Stimulated activated CD8-positive, alpha-beta memory T cell treated with anti-CD3 and anti-CD28 coated beads, Interleukin-12 subunit alpha, Interleukin-12 subunit beta, amount 100 ng/mL, for 24 hours (primary cell): ENCODE results near the gene VGLL4.

Experiments used
- DNase-seq: peaks from one replicate; pipeline ENCODE4 v3.0.0-alpha.2; 2020; ENCODE audit errors: extremely low read depth

VGLL4 gene

DNA sequence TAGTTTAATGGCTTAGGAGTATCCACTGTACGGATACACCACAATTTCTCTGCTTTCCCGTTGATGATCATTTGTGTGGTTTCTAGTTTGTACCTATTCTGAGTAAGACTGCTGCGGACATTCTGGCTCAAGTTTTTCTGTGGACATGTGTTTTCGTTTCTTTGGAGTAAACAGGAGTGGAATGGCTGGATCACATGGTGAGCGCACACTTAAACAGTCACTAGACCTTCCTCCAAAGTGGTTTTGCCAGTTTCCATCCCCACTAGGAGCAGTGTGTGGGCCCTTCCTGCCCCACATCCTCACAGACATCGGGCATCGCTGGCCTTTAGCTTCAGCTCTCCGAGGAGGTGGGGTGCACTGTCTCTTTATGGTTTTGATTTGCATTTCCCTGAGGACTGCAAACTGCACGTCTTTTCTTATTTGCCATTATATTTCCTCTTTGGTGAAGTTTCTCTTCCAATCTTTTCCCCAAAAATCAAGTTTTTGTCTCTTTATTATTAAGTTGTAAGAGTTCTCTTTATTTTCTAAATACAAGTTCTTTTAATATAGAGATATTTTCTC, 94.1 kb downstream of the VGLL4 start:
- no peak for DNase-seq

DNA sequence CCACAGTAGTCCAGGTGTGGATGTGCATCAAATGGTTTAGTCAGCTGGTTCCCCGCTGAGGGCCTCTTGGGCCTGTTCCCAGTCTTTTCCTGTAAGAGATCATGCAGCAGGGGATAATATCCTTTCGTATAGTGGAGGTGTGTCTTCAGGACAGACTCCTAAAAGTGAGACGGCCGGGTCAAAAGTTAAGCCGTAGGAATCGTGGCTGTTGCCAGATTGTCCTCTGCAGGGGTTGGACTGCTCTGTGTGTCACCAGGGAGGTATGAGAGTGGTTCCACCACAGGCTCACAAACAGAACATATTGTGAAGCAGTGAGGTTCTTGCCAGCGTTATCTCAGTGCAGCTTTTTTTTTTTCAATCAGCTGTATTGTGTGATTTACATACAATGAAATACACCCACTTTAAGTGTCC, 95.0 kb downstream of the VGLL4 start:
- DNase-seq, result no peak

DNA sequence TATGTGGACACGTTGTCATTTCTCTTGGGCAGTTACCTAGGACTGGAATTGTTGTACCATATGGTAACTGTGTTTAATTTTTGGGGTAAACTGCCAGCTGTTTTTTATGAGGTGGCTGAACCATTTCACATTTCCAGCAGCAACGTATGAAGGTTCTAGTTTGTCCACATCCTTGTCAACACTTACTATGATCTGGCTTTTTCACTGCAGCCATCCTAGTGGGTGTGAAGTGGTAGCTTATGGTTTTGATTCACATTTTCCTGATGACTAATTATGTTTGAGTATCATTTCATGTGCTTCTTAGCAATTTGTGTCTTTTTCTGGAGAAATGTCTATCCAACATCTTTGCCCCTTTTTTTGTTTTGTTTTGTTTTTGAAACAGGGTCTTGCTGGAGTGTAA, 96.2 kb downstream of the VGLL4 start:
- DNase-seq, result no peak

DNA sequence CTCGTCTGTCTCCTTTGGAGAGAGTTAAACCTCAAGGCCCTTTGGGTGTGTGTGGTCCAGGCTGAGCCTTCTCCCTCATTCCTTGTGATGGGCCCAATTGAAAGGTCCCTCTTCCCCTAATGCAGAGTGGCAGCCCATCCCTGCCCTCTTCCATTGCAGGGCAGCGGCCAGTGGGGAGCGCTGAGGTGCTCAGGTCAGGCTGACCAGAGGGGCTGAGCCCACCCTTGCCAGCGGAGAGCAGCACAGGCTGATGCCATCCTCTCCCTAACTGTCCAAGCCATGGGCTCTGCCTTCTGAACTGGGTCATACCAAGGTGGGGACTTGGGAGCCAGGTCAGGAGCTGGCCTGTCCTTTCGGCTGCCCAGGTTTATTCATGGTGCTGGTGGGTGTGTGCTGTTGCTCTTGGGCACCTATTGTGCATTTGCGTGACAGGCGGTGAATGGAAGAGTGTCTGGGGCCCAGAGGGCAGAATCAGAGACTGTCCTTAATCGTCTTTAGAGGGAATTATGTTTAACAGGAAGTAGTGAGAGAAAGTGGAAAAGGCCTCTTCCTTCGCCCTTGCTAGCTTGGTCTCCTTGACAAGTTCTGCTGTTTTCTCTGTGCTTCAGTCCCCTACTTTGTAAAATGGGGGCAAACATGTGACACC, 96.9 kb downstream of the VGLL4 start:
- no peak for DNase-seq

DNA sequence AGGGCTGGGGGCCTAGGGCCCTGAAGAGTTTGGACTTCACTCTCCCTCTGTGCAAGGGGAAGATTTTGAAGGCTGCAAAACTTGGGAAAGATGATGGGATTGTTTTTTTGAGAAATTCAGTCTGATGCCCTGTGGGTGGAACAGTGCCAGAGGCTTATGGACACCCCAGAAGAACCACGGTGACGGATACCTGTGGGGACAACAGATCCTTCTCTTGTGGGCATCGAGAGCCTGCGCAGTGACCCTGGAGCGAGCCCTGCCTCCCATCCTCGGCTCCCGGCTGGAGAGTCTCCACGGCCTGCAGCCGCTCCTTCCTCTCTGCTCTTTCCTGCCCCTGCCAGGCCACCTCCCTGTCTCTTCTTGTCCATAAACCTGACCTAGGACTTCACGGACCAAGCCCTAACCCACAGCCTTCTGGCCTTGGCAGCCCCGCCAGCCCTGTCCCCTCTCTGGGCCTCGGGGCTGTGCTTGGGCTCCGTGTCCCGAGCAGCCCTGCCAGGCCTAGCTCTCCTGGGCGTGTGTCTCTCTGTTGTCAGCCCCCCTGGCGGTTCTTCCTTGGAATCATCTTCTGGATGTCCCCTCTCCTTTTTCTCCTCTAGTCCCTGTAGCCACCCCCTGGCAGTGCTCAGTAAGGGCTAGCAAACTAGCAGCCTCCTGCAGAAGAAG, 98.4 kb downstream of the VGLL4 start:
- no peak for DNase-seq

DNA sequence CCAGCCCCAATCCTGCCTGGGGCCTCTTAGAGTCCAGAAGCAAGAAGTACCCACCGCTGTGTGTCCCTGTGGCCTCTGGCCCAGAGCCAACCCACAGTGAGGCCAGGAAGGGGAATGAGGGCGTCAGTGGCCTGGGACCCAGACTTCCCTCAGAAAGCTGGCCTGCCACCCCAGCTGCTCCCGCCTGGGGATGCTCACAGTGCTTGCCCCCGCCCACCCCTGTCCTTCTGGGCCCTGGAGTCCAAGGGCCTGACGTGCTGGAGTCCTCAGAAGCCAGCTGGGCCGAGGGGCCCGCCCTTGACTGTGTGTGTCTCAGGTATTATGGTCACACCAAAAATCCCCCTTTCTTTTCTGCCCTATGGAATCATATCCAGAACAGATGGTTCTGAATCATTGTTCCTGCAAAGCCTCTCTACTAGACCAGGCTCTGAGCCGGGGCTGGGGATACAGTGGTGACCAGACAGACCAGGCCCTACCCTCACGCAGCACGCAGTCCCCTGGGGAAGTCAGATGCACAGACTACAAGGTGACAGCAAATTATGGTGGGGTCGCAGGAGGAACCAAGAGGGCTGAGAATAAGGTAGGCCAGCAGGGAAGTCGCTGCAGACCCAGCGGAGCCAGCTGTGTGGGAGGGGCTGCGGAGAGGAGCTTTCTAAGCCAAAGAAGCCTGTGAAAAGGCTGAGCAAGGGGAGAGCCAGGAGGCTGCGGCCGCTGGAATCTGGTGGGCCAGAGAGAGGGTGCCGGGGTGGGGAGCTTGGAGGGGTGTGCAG, 99.1 kb downstream of the VGLL4 start:
- DNase-seq, result no peak

DNA sequence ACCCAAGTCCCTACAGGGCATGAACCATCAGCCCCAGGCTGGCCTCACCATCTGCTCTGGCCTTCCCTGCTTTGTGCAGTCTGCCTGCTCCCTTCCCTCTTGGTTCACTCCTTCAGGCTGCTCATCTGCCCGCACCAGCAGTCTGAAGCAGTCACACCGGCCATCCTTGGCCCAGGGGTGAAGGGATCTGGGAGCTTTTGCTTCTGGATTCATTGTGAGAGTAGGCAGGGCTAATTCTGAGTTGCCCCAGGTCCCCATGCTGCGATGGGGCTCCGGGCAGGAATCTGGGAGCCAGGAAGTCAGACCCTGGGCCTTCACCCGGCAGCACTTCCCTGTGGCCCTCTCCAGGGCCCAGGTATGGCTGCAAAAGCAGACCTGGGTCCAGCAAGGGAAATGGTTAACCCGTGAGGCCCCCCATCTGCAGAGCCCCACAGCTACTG, 99.7 kb downstream of the VGLL4 start:
- no peak for DNase-seq

DNA sequence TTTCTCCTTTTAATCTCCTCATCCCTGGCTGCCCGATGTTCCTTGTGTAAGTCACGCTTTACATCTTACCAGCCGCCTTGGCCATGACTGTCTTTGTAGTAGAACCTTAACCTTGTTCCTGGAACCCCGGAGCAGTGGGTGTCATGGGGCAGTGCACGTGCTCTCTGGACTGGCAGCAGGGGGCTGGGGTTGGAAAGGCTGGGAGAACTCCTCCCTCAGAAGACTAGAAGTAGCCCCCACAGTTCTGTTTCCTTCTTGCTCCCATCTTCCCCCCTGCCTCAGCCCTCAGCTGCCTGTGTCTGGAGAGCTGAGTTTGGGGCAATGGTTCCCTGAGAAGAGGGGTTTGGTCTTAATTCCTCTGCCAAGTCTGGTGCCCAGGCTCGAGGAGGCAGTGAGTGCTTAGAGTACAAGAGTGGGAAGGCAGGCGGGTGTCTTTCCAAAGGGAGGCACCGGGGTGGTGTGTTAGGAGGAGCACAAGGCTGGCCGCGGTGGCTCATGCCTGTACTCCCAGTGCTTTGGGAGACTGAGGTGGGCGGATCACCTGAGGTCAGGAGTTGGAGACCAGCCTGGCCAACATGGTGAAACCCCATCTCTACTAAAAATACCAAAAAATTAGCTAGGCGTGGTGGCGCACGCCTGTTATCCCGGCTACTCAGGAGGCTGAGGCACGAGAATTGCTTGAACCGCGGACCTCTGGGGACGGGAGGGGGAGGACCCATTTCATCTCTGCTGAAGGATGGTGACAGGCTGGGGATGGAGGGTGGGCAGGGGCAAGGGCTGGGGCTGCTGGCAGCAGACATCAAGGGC, 100.4 kb downstream of the VGLL4 start:
- no peak for DNase-seq

DNA sequence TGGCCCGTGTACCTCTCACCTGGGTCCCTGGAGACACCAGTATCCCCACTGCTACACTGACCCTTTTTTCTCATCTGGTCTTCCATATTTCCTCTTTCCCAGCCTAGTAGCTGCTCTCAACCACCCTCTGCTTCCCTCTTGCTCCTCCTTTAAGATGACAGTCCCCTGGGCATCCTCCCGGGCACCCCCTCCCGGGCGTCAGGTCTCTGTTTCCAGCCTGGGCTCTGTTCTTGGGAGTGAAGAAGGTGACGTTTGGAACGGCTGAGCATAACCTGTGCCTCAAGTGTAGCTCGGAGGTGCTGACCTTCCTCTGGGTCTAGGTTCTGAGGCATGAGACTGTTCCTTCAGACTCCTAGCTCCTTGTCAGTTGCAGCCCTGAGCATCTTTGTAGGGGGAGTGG, 101.2 kb downstream of the VGLL4 start:
- DNase-seq, result no peak

DNA sequence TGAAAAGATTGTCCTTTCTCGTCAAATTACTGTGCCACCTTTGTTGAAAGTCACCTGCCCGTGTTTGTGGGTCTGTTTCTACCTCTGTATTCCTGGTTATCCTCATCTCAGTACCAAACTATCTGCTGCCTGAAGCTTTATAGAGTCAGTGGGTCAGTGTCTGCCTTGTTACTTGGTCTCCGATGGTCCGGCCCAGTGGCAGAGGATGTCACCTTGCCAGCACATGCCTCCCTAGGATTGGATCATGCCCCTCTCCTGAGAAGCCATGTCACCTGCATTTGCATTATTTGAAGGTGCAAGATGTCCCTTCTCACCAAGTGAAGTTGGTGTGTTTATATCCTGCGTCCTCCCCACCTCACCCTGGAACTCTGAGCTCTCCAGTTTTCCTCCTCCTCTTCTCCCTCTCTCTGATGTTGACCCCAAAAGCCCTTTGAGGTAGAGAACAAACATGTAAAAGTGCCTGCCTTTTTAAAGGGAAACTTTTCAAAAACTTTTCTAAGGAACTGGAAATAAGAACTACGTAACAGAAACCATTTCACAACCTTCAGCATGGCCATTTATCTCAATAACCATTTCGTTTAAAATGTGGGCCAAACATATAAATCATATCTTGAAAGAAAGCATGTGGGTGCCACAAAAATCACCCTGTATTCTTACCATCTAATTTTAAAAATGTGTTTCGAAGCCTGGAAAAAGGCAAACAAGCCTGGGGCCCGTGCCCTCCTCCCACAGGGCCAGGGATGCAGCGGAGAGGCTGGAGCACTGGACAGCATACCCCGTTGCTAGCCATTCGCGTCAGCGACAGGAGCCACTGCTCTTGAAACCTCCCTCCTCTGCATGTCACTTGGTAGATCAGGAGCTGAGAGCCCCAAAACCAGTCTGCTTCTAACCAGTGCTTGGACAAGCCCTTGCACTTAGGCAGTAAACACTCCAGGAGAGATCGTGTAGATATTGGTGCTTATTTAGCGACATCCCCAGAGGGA, 102.1 kb downstream of the VGLL4 start:
- no peak for DNase-seq

DNA sequence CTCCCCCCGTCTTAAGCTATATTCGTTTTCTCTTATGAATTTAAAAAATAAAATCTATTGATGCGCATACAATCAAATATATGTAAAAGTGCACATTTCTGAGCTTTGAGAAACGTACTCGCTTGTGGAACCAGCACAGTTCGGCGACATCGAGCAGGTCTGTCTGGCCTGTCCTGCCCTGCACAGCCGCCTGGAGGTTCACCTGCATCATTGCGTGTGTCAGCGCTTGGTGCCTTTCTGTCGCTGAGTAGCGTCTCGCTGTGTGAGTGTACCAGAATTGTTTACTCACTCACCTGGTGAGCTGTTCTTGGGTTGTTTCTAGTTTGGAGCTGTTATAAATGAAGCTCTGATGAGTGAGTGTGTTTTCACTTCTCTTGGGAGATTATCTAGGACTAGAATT, 104.0 kb downstream of the VGLL4 start:
- no peak for DNase-seq

DNA sequence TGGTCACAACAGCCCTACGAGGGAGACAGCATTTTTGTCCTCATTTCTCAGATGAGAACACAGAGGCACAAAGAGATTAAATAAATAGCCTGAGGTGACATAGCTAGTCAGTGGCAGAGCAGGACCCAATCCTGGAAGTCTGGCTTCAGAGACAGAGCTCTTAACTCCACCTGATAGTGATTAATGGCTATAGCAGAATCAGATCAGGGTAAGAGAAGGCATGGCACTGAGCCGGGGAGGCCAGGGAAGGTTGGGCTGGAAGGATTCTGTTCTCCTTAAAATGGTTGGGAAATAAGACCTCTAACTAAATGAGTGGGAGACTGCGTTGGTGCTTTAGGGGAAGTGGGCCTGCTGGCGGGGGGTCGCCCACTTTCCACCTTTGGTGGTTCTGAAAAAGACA, 104.5 kb downstream of the VGLL4 start:
- DNase-seq, result no peak

DNA sequence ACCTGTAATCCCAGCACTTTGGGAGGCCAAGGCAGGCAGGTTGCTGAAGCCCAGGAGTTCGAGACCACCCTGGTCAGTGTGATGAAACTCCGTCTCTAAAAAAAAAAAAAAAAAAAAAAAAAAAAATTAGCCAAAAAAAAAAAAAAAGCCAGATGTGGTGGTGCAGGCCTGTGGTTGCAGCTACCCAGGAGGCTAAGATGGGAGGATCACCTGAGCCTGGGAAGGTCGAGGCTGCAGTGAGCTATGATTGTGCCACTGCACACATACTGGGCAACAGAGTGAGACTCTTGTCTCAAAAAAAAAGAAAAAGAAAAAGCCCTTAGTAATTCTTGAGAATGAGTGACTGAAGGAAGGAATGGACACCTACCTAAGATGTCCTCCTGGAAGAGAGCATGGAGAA, 105.1 kb downstream of the VGLL4 start:
- DNase-seq, result no peak

DNA sequence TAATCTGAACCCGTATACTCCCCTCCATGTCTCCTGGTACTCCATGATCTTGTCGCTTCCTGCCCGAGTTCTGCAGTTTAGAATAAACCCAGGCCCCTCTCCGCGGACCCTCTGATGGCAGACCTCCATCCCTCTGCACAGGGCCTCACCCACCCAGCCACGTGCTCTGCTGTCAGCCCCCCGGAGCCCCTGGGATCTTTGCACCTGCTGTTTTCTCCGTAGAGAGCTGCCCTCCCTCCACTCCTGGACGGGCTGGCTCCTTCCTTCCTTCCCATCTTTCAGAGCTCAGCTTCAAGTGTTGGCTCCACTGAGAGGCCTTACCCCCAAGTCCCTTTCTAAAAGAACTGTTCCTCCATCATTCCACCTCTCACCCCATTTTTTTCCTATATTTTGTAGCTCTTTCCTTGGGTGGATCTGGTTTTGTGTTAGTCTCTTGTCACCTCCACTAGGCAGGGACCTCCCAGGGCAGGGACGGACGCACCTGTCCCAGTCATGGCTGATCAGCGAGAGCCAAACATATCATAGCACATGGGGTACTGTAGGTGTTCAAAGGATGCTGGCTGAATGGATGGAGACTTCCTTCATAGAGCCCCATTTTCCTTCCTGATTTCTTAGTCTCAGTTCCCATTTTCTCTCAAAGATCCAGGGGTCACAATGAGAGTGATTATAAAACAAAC, 106.6 kb downstream of the VGLL4 start:
- no peak for DNase-seq

DNA sequence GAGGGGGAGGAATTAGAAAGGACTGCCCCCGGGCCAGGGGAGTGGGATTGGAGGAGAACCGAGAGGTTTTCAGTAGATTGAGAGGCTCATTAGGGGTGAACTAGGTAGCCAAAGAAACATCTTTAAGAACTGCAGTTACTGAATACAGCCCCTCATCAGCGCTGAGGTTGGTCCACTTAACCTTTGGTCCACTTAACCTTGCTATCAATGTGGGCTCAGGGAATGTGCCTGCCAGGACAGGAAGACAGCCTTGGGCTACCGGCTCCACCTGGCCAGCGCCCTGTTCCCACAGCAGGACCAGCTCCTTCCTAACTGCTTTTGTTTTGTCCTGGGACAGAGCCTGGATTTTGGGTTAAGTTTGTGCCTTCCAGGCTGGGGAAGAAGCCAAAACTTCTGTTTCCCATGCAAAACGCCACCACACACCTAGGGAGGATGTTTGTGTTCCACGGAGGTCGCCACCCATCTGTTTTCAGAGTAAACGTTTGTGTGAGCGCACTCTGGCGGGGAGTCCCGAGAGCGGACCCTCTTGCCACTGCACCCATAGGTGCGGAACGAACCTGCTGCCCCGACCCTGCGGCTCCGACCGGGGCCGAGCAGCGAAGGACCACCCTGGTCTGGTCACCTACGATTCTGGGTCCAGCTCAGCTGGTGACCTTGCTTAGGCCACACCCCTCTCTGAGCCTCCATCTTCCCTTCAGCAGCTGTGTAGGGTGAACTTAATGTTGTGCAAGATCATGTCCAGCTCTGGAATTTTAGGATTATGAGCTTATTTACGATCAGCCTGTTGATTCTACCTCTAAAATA, 107.4 kb downstream of the VGLL4 start:
- DNase-seq, result no peak

DNA sequence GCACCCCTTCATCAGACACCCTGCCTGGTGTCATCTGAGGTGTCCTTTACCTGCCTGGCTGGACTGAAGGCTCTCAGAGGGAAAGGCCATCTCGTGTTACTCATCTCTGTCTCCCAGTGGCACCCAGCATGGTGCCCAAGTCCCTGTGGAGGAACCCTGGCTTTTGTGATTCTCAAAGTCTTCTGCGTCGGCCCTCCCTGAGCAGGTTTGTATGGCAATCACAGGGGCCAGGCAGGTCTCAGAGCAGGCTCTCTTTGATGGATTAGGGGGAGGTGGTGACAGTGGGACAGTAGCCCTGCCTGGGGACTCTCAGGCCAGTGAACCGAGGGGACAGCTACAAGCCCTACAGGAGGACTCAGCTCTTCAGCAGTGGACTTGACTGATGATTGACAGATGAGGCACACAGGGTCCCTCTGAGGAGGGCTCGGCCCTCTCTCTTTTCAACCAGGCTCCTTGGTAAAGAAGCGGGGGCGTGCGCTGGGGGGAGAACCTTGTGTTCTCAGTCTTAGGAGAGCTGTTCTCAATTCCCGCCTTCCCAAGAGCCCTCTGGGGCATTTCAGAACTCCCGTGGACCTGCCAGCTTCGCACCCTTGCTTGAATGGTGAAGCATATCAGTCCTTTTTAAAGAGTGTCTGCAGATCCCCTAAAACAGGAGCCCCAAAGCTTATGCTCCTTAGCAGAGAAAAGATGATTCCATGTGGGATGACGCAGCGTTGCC, 108.3 kb downstream of the VGLL4 start:
- DNase-seq, result no peak

DNA sequence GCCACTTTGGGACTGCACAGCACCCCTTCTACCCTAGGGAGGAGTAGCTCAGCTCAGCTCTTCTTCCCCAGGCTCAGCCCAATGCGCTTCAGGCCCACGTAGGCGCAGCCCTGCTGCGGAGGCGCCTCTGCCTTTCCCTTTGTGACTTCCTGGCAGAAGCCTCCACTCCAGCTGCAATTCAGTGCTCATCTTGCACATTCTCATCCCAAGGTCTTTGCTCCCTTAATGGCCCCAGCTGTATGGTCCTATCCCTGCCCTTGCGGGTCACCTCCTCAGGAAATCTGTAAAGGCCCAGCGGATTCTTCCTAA, 109.0 kb downstream of the VGLL4 start:
- no peak for DNase-seq

DNA sequence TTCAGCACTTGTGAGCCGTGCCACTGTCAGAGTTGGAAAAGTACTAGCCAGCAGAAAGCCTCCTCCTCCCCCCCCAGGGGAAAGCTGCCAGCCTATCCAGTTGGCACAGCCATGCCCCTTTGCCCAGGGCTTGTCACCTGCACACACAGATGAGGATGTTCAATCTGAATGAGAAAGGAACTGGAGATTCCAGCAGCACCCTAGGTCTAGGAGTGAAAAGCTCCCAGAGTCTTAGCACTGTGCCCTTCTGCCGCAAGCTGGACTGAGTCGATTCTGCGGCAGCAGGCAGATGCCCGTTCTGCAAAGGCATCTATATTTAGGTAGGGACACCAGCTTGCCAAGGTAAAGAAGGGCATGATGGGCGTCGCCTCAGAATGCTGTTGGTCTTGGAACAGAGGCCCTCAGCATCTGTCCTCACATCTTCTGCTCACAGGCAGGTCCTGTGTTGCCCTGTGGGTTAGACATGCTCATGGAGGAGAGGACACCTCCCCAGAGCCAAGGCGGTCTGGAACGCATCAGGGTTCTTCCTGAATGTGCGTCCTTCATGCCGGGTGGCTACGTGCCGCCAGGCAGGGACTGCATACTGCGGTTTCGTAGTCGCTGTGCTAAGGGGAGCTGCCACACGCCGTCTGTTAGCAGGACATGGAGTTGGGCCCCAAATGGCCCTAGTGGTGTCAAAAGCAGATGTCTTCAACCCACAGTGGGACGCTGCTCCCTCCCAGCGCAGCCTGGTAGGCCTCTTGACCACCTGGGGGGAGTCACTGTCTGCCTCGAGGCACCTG, 109.5 kb downstream of the VGLL4 start:
- DNase-seq, result no peak
